Hematopoietic multipotent progenitor cell treated with erythropoietin and hydrocortisone succinate and interleukin-3 and kit ligand, for 4 days (in vitro differentiated cells): Measurements from ENCODE around the gene DCTN1.
"Not testable (repeated sequence)": the region's sequence is repeated elsewhere in the genome, so short reads cannot be mapped to it uniquely, and the experiment has no call there.

Experiments
- DNase-seq: peaks from one replicate; pipeline ENCODE4 v3.0.0-alpha.2; 2015

Gene DCTN1

DNA sequence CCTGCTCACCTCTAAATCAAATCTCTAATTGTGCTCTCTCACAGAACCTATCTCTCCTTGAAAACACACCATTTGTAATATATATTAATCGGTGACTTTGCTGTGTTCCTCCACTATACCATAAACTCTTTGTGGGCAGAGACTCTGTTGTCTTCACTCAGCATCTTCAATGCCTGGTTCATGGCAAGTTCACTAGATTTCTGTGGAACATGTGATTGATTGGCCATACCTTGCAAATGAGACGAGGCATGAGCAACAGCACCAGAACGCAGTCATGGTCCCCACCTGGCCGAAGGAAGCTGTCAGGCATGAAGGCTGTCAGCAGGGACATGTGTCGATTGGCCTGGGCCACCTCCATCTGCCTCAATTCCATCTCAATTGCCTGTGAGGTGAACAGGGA, 11.6 kb downstream of the DCTN1 start:
- no peak for DNase-seq

DNA sequence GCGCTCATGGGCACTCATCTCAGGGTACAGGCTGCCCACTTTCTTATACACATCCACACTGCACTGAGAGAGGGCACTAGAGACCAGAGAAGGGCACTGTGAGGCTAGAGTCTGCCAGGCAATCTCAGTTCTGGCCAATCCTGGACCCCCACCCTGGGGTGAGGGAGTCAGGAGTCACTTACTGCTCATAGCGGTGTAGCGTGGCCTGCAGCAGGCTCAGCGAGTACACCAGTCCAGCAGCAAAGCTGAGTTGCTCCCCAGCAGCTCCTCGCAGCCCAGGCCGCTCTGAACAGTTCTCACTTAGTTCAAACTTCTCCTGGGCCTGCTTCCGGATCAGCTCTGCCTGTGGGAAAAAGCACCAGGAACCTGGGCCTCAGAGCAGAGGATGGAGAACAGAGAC, 12.3 kb downstream of the DCTN1 start:
- DNase-seq = no peak

DNA sequence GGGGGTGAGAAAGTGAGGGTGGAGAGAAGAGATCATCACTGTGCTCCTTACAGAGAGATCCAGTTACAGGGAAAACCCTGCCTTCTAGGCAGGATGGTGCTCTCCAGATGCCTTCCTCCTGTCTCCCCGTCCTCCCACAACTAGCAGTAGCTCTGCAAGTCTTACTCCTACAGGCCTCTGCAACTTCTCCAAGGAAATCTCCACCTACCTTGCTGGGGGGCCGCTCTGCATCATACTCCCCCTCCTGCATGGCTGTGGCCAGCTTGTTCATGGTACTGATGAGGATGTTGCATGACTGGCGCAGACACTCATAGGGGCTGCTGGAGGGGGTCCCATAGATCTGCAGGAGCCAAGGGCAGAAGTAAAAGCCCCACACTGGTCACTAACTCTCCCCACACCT, 14.1 kb downstream of the DCTN1 start:
- DNase-seq = no peak

DNA sequence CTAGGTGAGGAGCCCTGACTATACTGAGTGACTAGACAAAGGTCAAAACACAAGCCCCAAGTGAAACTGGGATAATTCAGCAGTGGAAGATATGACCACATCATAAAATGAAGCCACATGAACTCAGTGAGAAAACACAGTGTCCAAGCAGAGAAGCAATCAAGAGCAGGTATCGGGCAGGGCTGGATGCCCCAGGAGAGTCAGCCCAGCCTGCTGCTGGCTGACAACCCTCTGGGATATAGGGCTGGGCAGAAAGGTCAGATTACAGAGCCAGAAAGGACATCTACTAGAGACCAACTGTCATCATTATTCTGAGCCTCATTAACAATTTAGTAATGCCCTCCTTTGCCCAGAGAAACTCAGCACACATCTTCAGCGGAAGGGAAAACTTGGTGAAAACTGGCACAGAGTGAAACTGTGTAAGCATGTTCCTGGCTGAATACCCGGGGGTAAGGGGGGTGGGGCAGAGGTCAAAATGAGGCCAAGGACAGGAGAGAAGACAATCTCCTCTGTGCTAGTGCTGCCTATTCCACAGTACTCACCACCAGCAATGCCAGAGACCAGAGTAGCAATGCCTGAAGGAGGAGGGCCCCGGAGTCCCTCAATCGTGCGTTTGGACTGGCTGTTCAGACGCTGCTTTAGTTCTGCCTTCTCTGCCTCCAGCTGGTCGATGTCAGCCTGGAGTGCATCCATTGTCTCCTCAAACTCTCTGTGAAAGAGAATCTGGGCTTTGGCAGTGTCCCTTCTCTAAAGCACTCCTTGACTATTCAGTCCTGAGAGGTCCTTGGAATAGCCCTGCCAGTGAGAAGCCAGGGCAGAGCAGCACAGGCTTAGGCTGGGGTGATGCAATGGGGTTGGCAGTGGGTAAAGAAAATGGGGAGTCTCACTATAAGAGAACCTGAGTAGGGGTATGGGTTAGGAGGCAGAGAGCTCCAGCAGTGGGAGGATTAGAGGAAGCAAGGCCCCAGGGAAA, 15.3 kb downstream of the DCTN1 start:
- DNase-seq = no peak

DNA sequence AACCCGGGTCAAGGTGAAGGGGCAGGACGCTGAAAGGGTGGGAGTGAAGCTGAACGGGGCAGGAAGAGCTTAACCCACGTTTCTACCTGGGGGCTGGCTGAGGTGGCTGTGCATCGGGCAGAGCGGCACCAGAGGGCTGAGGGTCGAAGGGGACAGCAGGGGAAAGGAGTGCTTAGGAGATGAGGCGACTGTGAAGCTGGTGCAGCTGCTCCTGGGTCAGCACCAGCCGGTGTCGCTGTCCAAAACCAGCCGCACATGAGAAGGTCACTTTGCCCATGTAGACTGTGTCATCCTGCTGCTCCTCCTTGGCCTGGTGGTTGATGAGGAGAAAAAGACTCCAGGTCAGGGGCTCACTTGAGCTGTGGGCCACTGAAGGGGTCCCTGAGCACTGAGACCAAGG, 18.8 kb downstream of the DCTN1 start:
- no peak for DNase-seq

DNA sequence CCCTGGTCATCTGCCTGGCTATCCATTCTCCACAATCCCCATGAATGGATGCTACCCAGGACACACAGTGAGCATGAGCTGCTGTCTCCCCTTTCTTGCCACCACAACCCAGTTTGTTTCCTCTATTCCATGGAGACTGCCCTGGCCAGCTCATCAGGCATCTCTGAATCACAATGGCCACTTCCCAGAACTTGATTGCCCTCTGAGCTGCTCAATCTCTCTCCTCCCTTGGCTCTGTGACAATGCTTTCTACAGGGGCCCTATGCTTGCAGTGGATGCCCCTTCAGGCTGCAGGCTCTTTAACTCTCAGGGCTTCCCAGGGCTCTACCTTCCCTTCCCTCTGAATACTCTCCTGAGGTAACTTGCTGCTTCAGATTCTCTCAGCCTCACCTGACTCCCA, 22.5 kb downstream of the DCTN1 start:
- no peak for DNase-seq

DNA sequence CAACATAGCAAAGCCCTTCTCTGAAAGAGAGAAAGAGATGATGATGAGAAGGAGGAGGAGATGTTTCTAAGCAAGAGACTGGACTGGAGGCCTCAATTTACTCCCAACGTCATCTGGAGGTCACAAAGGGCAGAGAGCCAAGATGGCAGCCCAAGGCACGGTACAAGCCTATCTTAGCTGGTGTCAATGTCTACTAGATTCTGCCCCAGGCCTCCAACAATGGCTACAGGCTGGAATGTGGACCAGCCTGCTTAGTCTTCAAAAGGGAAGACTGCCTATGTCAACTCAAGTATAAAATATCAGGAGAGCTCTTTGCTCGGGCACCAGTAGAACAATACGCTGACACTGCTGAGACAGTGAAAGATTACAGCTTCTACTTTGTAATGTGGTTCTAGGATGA, 30.2 kb downstream of the DCTN1 start:
- no peak for DNase-seq

DNA sequence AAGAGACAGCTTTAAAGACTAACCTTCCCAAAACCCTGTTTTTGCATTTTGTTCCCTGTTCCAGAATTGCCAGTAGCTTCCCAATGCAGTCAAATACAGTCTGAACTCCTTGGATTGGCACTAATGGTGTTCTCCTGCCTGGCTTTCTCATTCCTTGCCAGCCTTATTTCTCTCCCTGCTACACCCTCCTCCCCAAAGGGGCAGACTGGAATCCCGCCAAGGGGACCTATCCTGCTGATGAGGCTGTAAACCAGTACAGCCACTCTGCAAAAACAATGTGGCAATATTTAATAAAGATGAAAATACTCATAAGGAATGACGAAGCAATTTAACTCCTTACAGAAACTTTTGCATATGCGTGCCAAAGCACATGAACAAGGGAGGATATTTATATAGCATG, 32.4 kb downstream of the DCTN1 start:
- no peak for DNase-seq

DNA sequence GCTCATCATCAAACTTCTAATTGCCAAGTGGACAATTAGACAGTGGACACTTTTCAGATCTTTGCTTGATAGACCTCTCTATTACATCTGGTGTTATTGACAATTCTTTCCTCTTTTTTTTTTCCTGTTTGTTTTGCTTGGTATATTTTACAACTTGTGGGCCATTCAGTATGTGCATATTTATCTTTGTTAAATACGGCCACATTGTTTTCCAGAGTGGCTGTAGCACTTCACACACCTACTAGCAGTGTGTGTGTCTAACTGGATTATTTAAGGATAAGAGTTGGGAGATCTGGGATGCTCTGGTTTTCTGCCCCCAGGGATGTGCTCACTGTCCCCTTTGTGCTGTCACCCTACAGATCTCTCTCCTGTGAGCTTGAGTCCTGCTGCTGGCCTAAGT, 32.8 kb downstream of the DCTN1 start:
- no peak for DNase-seq

DNA sequence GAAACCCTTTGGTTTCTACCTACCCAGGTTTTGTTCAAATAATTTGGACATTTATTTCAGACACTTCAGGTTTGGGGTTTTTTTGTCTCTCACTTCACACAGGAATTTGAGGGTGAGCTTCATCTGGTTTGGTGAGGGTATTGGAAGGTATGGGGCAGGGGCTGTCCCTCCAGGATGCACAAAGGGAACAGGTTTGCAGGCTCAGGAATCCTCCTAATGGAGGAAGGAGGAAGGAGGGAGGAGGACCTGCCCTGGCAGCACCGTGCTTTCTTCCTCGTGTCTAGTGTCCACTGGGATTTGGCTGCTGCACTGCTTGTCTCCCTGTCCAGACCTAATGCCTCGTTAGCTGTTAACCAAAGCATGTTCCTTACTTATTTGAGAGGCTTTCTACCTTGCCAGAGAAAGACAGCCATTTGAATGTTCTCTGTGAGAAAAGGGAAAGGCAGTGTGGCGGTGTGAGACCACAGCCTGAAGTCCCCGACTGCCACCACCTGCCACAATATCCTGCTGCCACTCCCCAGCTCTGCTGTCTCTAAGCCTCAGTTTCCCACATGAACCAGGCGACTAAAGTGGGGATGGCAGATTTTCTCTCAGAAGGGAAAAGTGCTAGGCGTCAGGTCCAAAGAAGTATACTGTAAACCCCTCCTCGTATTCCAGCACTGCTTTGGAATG, 34.7 kb downstream of the DCTN1 start:
- no peak for DNase-seq

DNA sequence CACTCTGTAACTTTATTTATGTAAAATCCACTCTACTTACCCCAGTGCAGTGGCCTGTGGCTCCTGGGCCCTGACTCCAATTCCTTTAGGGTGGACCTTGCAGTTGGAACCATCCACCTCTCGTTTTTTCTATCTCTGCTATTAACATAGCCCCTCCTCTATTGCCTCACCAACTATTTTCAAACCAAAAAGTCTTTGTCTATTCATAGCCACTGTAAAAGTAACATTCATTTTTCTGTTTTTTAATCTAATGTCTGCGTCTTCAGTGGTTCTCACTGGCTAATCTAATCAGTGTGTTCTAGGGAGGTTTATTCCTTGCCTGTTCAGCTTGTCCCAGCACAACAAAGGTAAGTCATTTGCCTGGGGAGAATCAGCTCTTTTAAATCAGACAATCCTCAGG, 36.8 kb downstream of the DCTN1 start, which contains the start of gene SLC4A5:
SLC4A5 (minus strand) TSS at position 101 of the 400 bp plus-strand sequence. CDS start 28,393 bp downstream, outside the sequence.
- no peak for DNase-seq

DNA sequence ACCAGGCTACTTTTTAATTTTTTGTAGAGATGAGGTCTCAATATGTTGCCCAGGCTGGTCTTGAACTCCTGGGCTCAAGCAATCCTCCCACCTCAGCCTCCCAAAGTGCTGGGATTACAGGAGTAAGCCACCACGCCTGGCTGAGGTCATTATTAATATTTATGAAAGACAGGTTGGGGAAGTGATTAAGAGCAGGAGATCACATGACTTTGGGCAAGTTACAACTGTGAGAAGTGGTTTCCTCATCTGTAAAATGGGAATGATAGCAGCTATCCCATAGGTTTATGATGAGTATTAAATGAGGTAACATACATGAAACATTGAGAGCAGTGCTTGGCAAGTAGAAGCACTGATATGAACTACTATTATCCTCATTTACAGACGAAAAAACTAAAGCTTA, 43.9 kb downstream of the DCTN1 start:
- not testable (repeated sequence) for DNase-seq

DNA sequence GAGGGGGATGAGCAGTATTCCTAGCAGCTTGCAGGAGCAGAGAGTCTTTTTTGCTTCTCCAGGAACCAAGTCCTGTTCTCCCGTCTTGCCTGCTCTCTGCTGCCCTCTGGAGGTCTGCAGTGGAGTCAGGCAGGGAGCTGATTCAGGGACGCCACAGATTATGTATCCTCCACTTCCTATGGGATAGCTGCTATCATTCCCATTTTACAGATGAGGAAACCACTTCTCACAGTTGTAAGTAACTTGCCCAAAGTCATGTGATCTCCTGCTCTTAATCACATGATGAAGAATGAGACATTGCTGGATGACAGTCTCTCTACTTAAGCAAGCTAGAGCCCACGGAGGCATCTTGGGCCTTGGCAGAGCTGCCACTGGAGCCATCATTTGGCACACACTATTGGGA, 45.2 kb downstream of the DCTN1 start:
- DNase-seq = peak; percentile 79

DNA sequence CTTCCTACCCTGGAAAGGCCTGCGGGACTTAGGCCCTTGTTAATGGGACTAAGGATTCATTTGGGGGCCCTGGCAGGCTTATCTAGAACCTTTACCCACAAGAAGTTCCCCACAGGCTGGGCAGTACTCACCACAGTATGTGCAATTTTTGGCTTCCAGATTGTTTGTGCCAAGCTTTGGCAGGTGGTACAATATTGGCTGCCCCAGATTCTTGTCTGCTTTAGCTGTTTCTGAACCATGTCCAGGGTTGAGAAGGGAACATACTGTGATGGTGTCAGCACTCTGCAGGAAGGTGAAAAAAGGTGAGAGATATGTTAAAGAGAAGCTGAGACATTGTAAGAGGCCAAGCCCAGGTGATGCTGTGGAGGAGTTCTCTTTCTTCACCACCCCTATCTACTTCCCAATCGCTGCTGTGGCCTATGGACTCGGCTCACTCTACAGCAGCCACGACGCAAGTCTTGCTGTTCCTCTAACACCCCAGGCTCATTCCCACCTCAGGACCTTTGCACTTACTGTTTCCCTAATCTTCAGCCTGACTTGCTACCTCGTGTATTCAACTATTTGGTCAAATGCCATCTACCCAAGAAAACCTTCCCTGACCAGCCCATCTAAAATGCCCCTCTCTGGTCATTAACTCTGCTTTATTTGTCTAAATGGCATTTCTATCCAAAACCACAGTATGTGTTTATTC, 46.1 kb downstream of the DCTN1 start:
- DNase-seq = peak; percentile 28

DNA sequence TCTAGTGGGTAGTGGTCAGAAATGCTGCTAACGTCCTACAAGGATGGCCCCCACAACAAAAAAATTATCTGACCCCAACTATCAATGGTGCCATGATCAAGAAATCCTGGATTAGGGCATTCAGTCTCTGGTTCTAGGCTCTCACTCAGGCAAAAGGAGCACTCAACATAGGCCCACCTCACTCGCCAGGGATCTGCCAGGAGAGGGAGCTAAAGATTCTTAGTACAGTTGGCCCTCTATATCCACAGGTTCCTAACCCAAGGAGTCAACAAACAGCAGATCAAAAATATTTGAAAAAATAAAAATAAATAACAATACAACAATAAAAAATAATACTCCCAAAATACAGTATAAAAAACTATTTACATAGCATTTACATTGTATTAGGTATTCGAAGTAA, 46.9 kb downstream of the DCTN1 start:
- DNase-seq = peak; percentile 66

DNA sequence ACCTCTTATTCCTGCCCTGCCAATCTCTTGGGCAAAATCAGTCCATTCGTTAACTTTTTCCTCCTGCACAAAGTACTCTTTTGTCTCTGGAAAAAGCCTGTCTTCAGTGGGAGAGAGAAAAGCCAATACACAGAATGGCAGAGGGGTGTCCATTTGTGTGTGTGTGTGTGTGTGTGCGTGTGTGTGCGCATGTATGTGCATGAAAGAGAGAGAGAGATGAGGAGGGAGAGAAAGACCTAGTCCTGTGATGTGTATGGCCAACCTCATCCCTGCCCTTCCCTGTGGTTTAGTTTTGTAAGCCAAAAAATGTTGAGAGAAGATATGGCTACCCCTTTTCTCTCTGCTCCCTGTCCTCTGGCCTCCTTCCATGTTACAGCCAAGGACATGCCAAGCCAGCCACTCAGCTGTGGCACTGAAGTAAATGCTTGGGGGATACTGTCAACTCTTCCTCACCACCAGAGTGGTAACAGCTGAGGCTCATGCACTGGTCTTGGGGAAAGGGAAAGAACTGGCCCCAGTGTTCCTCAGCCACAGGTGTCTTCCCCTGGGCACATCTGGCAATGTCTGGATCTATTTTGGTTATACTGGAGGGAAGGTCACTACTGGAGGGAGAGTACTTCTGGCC, 47.4 kb downstream of the DCTN1 start:
- DNase-seq = no peak

DNA sequence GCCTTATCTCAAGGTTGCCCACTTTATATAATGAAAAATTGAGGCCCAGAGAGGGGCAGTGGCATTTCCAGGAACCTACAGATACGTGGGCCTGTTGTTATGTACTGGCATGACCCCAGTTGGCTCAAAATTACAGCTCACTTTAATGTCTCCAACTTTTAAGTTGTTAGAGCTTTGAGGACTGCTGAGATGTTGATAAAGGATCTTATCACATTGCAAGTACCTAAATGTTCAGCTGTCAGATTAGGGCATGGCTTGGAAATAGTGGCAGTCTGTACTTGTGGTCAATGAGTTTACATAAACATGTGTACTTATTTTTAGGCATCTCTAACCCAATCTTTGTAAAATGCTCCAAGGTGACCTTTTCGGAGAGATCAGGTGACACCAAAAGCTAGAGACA, 51.5 kb downstream of the DCTN1 start:
- DNase-seq = peak; percentile 37

DNA sequence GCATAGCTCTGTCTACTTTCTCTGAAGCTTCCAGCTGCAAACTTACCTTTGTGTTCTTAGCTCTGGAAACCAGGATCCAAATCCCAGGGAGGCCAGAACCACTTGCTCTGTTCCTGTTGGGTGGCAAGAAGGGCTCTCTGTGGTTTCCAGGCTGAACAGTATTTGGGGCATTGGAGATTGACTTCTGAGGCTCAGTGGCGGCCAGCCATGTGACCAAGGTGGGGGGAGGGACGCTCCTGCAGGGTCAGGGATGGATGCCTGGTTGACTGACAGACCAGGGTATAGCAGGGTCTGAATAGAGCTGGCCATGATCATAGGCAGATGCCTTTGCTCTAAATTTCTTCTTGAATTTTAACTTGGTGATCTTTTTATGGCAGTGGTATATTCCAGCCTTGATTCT, 52.0 kb downstream of the DCTN1 start:
- no peak for DNase-seq

DNA sequence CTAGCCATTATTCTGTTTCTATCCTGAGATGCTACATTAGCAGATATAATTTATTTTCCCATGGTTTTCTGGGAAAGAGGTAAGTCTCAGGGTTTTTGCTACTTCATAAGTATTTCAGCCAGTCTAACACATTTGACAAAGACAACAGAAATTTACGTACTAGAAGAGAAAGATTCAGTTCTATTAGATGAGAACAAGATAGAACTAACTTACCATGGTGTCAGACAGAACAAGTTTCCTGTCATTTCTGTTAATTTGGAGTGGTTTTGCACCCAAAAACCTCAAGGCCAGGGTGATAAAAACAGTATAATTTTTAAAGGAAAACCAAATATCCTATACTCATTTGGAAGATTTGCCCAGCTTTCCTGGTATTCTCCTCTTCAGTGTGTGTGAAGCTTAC, 52.5 kb downstream of the DCTN1 start:
- no peak for DNase-seq

DNA sequence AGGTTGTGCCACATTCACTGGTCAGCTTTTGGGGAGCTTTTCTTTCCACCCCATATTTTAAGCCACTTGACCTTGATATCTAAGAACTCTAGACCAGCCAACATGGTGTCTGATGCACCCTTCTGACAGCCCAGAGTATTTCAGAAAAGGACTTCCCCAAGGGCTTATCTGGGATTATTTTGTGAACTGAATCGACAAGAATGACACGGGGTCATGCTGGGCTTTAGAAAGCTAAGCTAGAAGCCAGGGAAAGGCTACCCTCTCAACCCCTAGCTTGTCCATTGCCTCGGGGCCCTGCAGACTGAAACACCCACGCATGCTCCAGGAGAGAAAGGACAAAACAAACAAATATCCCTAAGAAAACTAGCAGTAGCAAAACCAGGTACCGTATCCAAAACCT, 52.9 kb downstream of the DCTN1 start:
- peak; percentile 29 for DNase-seq

DNA sequence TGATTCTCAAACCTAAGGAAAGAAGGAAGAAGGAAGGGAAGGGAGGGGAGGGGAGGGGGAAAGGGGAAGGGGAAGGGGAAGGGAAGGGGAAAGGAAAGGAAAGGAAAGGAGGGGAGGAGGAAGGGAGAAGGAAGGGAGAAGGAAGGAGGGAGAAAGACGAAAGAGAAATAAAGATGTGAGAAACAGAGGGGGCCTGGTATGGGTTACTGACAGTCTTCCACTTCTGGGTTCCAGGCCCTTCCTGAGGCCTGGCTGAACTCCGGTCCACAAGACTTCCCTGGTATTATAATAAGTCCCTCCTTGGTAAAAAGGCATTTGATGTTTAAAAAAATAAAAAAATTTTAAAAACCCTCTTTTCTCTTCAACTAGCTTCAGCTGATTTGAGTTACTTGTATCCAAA, 54.3 kb downstream of the DCTN1 start:
- no peak for DNase-seq

DNA sequence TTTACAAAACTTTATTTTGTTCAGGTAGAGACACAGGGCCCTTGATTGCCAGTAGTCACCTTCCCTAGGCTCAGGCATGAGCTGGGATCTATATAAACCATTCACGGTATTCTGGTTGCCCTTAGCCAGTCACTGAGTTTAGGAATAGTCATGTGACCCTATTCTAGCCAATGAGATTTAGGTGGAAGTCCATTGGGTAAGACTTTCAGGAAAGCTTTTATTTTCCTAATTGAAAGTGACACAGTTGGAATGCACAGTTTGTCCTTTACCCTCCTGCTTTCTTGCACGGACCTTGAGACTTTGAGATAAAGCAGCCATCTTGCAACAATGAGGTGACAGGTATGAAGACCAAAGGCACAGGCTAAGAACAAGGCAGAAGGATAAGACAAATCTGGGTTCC, 58.4 kb downstream of the DCTN1 start:
- no peak for DNase-seq

DNA sequence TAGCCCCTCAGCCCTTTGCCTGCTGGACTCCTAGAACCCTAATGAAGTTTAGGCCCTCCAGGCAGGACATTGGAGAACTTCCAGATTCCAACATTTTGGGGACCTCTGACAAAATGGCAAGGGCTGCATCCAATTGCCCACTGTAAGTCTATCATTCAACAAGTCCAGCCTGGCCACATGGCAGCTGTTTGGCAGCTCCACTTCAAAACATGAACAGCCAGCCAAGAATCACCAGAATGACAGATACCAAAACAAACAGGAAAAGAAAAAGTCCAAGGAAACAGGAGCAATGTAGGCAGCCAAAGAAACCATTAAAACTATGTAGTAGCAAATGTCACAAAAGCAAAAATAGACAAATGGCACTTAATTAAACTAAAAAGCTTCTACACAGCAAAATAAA, 62.4 kb downstream of the DCTN1 start:
- DNase-seq = no peak
